ENCODE measurements around the gene AP4S1.
A peak's percentile ranks its signal among the peaks of the same experiment; 100 is the strongest.
"Not testable (repeated sequence)": the region's sequence is repeated elsewhere in the genome, so short reads cannot be mapped to it uniquely, and the experiment has no call there.

The AP4S1 gene

GRCh38 chr14:31057035-31057434 lies 31.6 kb downstream of the AP4S1 start:
- H3K4me1 ChIP-seq = no peaks in the 10 kb centered on the region
- no peaks in the 10 kb centered on the region for H3K36me3 ChIP-seq
- no peak overlapping the region for H3K4me3 ChIP-seq (ENCODE audit: low read depth, low read length)
- DNase-seq = no peak
- no peak for TF ChIP-seq CTCF (IDR thresholded peaks at IDR 0.05; ENCODE audit: low read depth, low read length)
- no peaks in the 10 kb centered on the region for H3K9me3 ChIP-seq
- no peaks in the 10 kb centered on the region for H3K27me3 ChIP-seq

DNA sequence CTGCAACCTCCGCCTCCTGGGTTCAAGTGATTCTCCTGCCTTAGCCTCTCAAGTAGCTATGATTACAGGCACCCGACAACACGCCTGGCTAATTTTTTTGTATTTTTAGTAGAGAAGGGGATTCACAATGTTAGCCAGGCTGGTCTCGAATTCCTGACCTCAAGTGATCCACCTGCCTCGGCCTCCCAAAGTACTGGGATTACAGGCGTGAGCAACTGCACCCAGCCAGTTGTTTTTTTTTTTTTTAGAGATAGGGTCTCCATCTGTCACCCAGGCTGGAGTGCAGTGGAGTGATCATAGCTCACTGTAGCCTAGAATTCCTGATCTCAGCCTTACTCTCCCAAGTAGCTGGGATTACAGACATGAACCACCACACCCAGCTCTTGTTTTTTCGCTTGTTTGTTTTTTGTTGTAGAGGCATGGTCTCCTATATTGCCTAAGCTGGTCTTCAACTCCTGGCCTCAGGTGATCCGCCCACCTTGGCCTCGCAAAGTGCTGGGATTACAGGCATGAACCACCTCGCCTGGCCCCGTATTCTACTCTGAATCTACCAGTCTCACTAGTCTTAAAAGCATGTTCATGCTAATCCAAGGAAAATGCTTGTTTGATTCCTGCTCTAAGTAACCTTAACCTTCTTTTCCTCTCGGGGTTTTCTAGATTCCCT lies 32.4 kb downstream of the AP4S1 start:
- DNase-seq = no peak
- Histone ChIP-seq H3K4me3 (ENCODE audit: low read depth, low read length) (no peak overlapping the region), H3K4me1 (no peaks in the 10 kb centered on the region), H3K9me3 (no peaks in the 10 kb centered on the region), H3K27me3 (no peaks in the 10 kb centered on the region), H3K36me3 (no peaks in the 10 kb centered on the region)
- TF ChIP-seq CTCF (IDR thresholded peaks at IDR 0.05; ENCODE audit: low read depth, low read length) = no peak

GRCh38 chr14:31059152-31059924 lies 33.9 kb downstream of the AP4S1 start:
- Histone ChIP-seq H3K9me3 (no peaks in the 10 kb centered on the region), H3K4me1 (no peaks in the 10 kb centered on the region), H3K27me3 (no peaks in the 10 kb centered on the region), H3K36me3 (no peaks in the 10 kb centered on the region), H3K4me3 (ENCODE audit: low read depth, low read length) (no peak overlapping the region)
- peak; percentile 10 for DNase-seq
- TF ChIP-seq CTCF (IDR thresholded peaks at IDR 0.05; ENCODE audit: low read depth, low read length) = no peak

GRCh38 chr14:31060253-31060875 lies 34.9 kb downstream of the AP4S1 start:
- no peaks in the 10 kb centered on the region for H3K36me3 ChIP-seq
- no peak for DNase-seq
- H3K9me3 ChIP-seq = no peaks in the 10 kb centered on the region
- no peaks in the 10 kb centered on the region for H3K27me3 ChIP-seq
- no peaks in the 10 kb centered on the region for H3K4me1 ChIP-seq
- H3K4me3 ChIP-seq (ENCODE audit: low read depth, low read length) = no peak overlapping the region
- TF ChIP-seq CTCF (IDR thresholded peaks at IDR 0.05; ENCODE audit: low read depth, low read length) = no peak

- not testable (repeated sequence) for H3K9me3 ChIP-seq; H3K4me1 ChIP-seq; H3K4me3 ChIP-seq (ENCODE audit: low read depth, low read length); H3K36me3 ChIP-seq; DNase-seq; H3K27me3 ChIP-seq
These were observed 37.5 kb downstream of the AP4S1 start for GRCh38 chr14:31062908-31063307.

DNA sequence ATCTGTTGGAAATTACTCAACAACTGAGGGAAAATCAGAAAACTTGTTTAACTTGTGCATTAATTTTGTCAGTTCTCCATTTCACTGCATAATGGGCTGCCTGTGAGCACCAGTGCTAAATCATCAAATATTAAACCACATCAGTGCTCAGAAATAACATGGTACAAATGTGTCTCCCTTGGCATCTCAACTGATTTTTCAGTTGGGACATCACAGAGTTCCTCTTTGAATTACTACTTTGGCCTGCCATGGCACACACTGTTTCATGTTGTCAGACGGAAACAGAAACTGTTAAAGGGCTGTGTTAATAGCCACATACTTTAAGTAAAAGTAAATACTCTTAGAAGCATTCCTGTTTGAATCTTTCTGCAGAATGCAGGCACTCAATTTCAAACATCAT lies 42.8 kb downstream of the AP4S1 start:
- H3K36me3 ChIP-seq = no peaks in the 10 kb centered on the region
- DNase-seq = no peak
- no peaks in the 10 kb centered on the region for H3K4me1 ChIP-seq
- no peaks in the 10 kb centered on the region for H3K9me3 ChIP-seq
- H3K4me3 ChIP-seq (ENCODE audit: low read depth, low read length) = no peak overlapping the region
- no peak for TF ChIP-seq CTCF (IDR thresholded peaks at IDR 0.05; ENCODE audit: low read depth, low read length)
- H3K27me3 ChIP-seq = no peaks in the 10 kb centered on the region
